GM21515 (cell line): Measurements from ENCODE around the gene ZNF512B.
"Not testable (repeated sequence)": the region's sequence is repeated elsewhere in the genome, so short reads cannot be mapped to it uniquely, and the experiment has no call there.

ENCODE experiments used
- ATAC-seq: cut with Tn5 transposase; IDR thresholded peaks from one replicate; pipeline ENCODE4 v1.9.1; 2021; ENCODE audit not compliant: unreplicated experiment

ZNF512B gene

DNA sequence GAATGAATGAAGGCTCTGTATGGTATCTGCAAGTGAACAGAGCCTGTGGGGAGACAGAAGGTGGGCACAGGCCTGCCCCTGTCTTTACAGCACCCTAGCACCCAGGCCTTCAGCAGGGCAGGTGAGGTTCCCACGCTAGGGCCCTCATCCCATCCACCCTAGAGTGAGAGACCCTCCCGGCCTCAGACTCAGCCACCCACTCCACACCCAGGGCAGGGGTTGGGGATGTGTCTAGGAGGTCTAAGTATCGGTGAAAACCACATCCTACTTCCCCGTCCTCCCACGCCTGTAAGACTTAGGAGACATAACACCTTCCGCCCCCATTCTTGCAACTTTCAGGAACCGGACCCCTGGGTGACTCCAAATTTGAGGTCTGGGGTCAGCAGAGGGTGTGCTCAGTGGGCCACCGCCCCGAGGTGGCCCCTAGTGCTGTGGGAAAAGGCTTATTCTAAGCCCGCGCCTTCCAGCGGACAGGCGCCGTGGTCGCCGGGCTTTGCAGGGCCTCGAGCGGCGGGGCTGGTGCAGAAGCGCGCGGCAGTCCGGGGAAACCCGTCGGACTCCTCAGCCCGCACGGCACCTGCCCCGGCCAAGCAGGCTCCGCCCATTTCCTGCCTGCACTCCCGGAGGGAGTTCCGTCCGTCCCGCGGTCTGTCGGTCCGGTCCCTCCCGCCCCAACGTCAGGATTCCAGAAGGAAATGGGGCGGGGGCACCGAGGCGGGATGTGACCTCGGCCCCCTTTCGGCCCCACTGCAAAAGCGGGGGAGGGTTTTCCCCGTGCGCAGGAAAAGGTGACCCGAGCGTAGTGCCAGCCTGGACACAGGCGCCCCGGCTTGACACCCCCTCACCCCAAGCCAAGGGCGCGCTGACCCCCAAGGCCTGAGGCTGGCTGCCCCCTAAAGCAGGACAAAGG, 8.8 kb upstream of the ZNF512B start:
- ATAC-seq, result no peak

DNA sequence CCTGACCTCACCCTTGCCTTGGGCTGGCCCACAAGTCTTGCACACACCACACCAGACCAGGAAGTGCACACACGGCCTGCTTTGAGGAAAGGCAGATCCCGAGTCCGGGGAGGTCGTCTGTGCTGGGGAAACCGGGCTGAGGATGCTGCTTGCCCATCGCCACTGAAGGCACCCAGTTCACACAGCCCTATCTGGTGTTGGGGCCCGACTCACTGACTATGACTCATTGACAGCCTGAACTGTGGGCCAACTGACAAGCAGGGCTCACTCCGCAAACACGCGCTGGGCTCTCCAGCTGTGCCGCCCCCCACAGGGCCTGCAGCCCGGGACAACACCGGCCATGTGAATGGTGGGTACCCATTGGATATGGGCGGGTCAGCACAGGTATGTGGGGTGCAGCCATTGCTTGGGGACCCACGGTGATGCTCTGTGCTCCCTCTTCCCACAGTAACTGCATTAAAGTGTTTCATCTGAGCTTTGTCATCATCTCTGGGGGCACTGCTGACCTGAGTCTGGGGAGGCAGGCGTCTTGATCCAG, 8.1 kb upstream of the ZNF512B start:
- no peak for ATAC-seq

DNA sequence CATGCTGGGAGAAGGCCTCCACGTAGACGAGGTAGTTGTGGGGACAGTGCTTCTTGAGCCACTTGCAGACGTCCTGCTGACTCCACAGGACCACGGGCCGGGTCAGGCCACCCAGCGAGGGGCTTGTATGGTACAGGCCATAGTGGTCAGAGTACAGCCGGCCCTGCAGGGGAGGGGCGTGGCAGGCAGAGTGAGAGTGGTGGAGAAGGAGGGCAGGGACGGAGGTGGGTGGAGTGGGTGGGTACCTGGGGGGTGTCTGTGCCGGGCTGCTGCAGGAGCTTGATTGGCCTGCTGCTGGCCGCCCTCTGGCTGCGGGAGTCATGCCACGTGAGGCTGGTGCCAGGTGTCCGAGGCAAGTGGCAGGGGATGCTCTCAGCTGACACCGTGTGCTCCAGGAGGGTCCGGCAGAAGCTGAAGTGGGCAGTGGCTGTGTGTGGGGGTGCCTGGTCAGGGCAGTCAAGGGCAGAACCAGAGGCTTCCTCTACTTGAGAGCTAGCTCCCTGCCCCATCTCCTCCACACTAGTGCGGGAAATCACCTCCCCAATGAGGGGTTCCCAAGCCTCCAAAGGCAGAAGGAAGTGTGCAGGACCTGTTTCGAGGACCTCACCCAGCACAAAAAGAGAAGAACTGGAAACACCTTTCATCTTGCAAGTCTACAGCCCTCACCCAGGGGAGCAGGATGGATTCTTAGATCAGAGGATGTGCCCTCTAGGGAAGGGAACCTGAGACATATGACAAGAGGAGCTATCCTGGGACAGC, 7.4 kb upstream of the ZNF512B start:
- no peak for ATAC-seq

DNA sequence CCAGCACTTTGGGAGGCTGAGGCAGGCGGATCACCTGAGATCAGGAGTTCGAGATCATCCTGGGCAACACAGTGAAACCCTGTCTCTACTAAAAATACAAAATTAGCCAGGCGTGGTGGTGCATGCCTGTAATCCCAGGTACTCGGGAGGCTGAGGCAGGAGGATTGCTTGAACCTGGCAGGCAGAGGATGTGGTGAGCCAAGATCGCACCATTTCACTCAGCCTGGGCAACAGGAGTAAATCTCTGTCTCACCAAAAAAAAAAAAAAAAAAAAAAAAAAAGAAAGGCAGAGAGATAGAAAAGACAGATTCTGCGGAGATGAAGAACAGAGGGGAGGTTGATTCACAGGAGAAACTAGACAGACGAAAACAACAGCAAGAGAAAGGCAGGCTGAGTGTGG, 6.8 kb upstream of the ZNF512B start:
- not testable (repeated sequence) for ATAC-seq

DNA sequence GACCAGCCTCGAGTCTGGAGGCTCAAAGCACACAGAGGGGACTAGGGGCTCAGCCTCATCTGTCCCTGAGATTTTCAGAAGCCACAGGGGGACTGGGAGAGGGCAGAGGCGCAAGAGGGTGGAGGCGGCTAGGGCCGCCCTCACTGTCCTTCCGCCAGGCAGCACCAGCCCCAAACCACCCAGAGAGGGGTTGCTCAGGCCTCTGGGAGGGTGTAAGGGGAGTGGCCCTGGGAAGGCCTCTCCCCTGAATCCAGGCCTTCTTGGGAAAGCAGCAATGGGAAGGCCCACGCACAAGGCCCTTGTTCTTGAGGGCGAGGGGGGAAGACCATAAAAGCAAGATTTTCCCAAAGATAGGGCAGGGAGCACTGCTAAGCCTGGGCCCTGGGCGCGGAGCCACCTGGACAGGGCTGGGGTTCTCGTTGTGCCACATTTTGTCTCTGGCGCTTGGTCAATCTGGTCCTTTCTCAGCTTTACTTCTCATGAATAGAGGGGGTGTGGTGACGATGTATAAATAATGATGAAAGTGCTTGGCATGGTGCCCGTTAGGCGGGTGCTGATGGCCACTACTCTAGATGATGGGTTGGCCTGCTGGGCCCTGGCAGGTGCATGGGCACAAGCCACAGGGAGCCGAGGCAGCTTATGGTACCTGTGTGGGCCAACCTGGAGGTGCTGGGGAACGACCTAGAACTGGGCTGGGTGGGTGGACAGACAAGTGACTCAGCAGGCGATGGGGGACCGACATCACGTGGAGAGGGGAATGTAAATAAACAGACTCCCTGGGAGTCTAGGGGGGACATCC, 4.9 kb upstream of the ZNF512B start:
- no peak for ATAC-seq

DNA sequence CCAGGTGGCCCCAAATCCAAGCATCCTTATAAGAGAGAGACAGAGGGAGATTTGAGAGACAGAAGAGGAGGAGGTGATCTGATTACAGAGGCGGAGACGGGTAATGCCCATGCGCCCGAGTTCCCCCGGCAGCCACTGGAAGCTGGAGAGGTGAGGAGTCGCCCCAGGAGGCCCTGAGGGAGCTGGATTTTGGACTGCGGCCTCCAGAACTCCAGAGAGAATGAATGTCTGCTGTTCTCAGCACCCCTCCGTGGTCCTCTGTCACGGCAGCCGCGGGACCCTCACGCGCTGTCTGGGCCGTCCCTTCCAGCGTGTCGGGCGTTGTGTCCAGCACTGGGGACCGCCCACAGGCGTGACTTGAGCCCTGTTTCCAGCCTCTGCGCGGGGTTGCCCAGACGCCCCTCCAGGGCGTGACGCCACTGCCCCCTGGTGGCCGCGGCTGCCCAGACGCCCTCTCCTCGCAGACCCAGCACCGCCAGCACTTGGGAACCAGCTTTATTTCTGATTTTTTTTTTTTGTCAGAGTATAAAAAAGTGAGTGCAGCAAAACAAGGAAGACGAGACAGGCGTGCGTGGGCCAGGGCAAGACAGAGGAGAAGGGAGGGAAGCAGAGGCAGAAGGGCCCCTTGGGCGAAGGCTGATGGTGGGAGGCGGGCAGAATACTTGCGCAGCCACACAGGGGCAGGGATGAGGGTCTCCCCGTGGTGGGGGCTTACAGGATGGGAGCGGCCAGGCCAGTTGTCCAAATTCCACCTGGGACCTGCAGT, 4.1 kb upstream of the ZNF512B start:
- ATAC-seq, result peak; percentile 39

DNA sequence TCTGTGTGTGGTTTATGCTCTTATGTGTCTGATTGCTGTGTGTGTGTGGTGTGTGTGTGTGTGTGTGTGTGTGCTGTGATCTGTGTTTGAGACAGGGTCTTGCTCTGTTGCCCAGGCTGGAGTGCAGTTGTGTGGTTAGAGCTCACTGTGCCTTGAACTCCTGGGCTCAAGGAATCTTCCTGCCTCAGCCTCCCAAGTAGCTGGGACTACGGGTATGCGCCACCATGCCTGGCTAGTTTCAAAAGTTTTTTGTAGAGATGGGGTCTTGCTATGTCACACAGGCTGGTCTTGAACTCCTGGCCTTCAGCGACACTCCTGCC, 3.4 kb upstream of the ZNF512B start:
- ATAC-seq, result no peak

DNA sequence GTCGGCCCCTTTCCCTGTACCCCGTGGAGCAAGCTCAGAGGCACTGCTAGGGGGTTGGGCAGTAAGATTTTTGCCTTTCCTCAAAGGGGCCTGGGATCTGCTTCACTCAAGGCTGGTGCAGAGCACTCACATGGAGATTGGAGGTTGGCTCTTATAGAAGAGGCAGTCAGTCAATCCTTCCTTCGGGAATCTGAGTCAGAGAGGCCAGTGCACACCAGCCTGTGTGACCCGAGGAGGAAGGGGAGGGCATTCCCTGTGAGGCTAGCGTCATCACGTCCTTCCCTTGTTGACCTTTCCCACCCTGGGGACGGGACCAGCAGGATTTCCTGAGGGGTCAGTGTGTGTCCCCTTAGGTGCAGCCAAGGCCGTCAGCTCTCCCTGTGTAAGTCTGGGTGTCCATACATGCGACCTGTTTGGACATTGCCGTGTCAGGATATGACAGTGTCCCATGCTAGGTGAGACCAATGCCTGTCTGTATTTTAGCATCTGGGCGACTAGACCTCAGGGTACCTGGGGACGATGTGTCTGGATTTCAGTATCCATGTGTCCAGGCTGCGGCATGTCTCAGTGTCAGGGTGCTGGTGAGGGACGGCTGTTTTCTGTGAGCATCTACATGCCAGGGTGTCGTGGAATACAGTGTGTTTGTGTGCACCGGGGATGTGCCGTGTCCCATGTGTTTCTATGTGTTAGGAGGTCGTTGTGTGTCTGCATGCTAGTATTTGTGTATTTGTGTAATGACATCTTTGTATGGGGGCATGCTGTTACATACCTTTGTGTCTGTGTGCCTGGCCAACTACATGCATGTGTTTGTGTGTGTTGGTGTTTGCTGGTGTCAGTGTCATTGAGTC, 2.8 kb upstream of the ZNF512B start:
- ATAC-seq, result no peak

DNA sequence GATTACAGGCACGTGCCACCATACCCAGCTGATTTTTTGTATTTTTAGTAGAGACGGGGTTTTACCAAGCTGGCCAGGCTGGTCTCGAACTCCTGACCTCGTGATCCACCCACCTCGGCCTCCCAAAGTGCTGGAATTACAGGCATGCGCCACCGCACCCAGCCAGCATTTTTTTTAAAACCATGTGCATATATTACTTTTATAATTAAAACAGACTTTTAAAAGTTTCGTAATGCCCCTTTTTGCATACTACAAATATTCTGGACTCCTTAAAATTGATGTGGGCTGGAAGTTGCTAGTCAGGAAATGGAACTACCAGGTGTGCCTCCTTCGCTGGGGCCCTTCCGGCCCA, 2.2 kb upstream of the ZNF512B start:
- not testable (repeated sequence) for ATAC-seq

DNA sequence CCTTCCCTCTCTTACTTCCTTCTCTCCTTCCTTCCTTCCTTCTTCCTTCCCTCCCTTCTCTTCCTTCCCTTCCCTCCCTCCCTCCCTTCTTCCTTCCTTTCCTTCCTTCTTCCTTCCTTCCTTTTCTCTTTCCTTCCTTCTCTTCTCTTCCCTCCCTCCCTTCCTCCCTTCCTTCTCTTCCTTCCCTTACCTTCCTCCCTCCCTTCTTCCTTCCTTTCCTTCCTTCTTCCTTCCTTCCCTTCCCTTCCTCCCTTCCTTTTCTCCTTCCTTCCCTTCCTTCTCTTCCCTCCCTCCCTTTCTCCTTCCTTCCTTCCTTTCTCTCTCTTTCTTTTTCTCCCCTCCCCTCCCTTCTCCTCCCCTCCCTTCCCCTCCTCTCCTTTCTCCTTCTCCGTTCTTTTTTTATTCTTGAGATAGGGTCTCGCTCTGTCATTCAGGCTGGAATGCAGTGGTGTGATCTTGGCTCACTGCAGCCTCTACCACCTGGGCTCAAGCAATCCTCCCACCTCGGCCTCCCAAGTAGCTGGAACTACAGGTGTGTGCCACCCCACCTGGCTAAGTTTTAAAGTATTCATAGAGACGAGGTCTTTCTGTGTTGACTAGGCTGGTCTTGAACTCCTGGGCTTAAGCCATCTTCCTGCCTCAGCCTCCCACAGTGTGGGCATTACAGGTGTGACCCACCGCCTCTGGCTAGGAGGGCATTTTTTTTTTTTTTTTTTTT, 1.1 kb upstream of the ZNF512B start:
- no peak for ATAC-seq

DNA sequence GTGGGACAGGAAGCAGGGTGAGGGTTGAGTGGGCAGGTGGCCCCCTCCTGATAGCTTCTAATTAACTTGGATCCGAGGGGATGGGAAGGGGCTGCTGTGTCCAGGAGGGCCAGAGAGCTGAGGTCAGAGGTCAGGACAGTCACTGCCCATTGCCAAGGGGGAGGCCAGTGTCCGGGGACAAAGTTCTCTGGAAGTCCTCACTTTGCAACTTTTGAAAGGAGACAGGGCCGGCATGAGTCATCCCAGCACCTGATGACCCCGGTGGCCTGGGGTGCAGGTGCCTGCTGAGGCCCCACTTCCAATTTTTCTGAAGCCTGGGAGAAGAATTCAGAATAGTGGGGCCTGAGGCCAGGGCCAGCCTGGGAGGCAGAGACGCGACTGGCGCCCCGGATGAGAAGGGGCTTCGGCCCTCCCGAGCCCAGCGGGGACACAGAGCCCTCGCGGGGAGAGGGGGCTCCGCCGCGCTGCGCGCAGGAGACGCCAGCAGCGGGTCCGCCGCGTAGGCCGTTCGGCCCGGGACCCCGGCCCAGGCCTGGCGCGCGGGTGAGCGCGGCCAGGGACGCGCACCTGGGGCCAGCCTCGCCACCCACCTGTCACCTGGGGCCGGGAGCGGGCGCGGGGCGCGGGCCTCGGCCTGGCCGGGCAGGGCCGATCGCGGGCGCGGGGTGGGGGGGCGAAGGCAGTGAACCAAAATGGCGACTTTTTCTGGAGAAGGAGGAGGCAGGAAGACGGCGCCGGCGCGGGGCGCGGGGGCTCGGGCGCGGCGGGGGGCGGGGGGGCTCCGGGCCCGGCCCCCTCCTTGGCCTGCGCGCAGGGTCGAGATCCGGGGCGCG, 586 bp downstream of the ZNF512B start:
- ATAC-seq, result no peak

DNA sequence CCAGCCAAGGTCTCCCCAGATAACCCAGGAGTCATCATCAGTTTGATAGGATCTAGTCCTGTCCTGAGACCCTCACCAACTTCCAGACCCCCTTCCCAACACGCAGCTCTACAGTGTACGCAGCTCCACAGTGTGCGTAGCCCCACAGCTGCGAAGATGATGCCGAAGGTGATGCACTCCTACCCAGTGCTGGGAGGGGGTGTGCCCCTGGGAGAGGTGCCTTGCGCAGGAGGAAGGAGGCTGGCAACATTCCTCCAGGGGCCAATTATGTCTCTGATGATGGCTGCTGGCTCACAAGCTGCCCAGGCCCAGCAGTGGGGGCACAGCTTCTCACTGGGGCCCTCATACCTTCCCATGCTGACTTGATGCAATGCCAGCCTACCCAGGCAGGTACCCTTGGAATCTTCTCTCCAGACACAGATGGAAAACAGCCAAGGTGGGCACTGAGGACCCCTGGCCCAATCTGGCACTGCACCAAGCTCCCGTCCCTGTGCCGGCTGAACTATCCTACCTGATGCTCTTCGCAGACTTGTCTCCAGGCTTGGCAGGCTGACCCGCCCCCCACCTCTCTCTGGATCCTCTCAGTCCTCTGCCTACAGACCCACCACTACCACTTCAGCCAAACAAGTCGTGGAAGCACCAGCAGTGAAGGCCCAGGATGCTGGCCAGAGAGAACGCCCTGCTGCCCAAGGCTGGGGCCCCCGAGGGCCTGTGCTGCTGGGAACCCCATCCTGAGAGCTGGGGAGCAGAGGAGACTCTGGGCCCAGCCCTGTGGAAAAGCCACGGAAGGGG, 1.4 kb downstream of the ZNF512B start:
- ATAC-seq, result no peak

DNA sequence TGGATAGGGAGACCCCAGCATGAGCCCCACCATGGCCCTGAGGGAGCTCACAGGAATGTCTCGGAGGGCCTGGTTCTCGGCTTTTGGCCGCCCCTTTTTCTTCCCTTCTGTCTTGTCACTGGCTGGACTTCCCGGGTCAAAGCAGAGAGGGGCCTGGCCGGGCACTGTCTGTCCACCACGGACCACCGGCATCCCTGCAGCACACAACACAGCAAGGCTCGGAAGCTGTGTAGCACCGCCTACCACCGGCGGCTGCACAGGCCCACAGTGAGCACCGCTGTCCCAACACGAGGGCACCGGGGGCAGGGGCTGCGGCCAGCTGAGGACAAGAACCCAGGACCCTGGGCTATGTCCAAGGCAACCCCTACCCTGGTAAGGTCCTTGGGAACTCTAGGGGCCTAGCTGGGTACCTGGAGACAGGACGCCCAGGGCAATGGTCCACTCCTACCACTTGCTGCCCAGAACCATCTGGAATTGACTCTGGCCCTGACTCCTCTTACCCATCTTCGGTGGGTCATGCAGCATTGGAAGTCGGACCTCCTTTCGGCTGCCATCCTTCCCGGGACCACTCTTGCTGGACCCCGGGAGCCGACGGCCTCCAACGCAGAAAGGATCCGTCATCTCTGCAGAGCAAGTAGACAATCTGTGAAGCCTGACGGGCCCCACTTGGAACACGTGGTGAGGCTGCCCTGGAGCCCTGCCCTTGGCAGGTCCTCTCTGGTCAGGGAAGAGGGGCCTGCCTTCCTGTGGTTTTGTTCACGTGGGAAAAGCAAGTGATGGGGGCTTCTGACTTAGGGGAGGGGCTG, 2.2 kb downstream of the ZNF512B start:
- ATAC-seq, result no peak

DNA sequence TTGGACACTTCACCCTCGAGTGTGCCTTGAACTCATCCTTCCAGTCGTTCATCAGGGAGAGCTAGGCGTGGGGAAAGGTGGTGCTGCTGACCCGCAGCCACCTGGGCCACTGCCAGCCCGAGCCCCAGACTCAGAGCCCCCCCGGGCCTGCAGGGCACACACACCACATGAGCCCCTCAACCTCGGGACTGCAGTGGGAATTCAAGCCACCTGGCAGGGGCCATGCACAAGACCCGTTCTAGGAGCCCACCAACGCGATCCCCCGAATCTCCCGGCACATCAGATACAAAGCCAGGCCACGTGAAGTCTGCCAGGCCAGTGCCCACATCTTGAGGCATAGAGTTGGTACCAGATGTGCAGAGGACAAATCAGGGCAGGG, 2.8 kb downstream of the ZNF512B start:
- ATAC-seq, result no peak

DNA sequence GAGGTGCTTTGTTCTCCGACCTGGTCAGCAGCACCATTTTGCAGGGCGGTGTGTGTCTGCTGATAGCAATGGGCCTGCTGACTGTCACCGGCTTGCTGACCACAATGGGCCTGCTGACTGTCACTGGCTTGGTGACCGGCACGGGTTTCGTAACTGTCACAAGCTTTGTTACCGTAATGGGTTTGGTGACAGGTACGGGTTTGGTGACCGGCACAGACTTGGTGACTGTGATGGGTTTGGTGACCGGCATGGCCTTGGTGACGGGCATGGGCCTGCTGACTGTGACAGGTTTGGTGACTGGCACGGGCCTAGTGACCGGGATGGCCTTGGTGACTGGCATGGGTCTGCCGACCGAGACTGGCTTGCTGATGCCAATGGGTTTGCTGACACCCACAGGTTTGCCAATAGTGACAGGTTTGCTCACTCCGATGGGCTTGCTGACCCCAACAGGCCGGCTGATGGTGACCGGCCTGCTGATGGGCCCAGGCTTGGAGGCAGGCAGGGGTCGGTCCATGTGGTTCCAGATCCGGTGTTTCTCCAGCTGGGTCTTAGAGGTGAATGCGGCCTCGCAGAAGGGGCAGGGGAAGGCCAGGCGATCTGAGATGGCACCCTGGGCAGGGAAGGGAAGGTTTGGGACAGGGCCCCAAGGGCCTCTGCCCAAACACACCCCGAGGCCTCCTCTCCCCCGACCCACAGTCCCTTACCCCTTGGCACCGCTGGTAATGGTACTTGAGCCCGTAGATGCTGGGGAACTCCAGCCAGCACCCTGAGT, 3.4 kb downstream of the ZNF512B start:
- ATAC-seq, result no peak

DNA sequence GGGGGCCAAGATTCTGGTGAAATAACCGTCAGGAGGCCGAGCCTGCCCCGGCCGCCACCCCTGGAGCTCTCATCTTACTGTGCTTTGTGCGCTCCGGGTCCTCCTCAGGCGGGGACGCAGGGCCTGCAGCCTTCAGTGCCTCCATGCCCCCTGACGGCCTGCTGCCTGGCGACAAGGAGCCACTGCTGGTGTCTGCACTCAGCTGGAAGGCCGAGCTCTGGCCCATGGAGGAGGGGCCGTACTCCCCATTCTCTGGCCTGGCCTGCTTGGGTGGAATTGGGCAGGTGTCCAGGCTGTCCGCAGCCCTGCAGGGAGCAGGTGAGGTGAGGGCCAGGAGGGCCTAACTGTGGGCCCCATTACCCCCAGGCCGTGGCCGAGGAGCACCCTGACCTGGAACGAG, 5.3 kb downstream of the ZNF512B start:
- no peak for ATAC-seq
